Hepatocyte (in vitro differentiated cells): ENCODE measurements around the gene AADAT.
"Not testable (repeated sequence)": the region's sequence is repeated elsewhere in the genome, so short reads cannot be mapped to it uniquely, and the experiment has no call there.

Experiments used
- CTCF ChIP-seq: fragments of 200-600 bp; sonication (generic); IDR thresholded peaks from 2 replicates; pipeline ENCODE4 v1.5.1; 2016; ENCODE audit warnings: antibody characterized with exemption, mild to moderate bottlenecking; ENCODE audit not compliant: poor library complexity
- EZH2phosphoT487 ChIP-seq: fragments of 200-600 bp; sonication (generic); IDR thresholded peaks from one replicate; pipeline ENCODE4 v1.6.1; 2018; ENCODE audit warnings: antibody characterized with exemption, mild to moderate bottlenecking, low read depth, moderate library complexity; ENCODE audit not compliant: unreplicated experiment, severe bottlenecking

GRCh38 chr4:170114183-170114582 is 24.4 kb upstream of the AADAT start:
- not testable (repeated sequence) for TF ChIP-seq CTCF, EZH2phosphoT487
